ENCODE measurements around the gene PDK2.

DNA sequence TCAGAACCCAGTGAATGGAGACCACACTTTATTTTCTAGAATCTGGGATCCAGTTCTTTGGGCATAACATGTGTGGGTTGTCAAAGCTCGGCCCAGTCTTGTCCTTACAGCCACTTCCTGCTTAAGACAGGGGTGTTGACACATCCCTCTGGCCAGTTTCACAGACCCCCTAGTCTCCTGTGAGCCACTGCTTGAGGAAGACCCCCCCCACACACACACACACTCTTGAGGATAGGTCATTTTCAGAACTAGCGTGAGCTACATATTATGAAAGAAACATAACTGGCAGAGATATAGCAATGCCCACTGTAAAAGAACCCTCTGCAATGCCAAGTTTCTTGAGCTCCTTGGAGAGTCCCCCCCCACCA, 3.2 kb upstream of the PDK2 start:
- no peak for TF ChIP-seq REST (IDR thresholded peaks at IDR 0.05; ENCODE audit: low read depth)
- no peak for TF ChIP-seq TCF12 (IDR thresholded peaks at IDR 0.05; ENCODE audit: low read depth)
- no peak for TF ChIP-seq EP300 (IDR thresholded peaks at IDR 0.05; ENCODE audit: borderline replicate concordance)
- no peak for TF ChIP-seq TAF1 (IDR thresholded peaks at IDR 0.05; ENCODE audit: low read depth)
- no peak for TF ChIP-seq FOXM1 (IDR thresholded peaks at IDR 0.05; ENCODE audit: borderline replicate concordance, low read depth)
- no peak for TF ChIP-seq CEBPB (IDR thresholded peaks at IDR 0.05)
- TF ChIP-seq TEAD4 (IDR thresholded peaks at IDR 0.05) = no peak
- TF ChIP-seq YY1 (IDR thresholded peaks at IDR 0.05; ENCODE audit: low read depth) = no peak
- no peak for TF ChIP-seq ZBTB7A (IDR thresholded peaks at IDR 0.05; ENCODE audit: low read depth)
- TF ChIP-seq, protein P1, sequence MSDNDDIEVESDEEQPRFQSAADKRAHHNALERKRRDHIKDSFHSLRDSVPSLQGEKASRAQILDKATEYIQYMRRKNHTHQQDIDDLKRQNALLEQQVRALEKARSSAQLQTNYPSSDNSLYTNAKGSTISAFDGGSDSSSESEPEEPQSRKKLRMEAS (IDR thresholded peaks at IDR 0.05) = no peak

Data from Ishikawa (cell line).